GM10248 (cell line): ENCODE measurements around the gene CSDE1.
"Not testable (repeated sequence)": the region's sequence is repeated elsewhere in the genome, so short reads cannot be mapped to it uniquely, and the experiment has no call there.

ENCODE experiments used
- CTCF ChIA-PET: fragments of 300-600 bp; sonication (Branson Sonifier 250); formaldehyde crosslinking; extraction: SDS; loops from one replicate; lab custom pipeline; 2021; ENCODE audit warnings: antibody characterized with exemption; lab: Yijun Ruan, JAX
- POLR2A ChIA-PET: fragments of 350-650 bp; sonication (Branson Sonifier 250); formaldehyde crosslinking; extraction: SDS; loops from one replicate; lab custom pipeline; 2020; ENCODE audit warnings: antibody characterized with exemption; lab: Yijun Ruan, JAX
- DNase-seq: peaks from one replicate; pipeline ENCODE4 v3.0.0; 2012; ENCODE audit errors: extremely low spot score
- TF ChIP-seq, protein P1 (sequence below): IDR thresholded peaks from 2 replicates; pipeline ENCODE4 v1.5.1; 2012; ENCODE audit warnings: mild to moderate bottlenecking, low read depth; ENCODE audit errors: extremely low read depth, missing control alignments, control extremely low read depth

CSDE1 gene

DNA sequence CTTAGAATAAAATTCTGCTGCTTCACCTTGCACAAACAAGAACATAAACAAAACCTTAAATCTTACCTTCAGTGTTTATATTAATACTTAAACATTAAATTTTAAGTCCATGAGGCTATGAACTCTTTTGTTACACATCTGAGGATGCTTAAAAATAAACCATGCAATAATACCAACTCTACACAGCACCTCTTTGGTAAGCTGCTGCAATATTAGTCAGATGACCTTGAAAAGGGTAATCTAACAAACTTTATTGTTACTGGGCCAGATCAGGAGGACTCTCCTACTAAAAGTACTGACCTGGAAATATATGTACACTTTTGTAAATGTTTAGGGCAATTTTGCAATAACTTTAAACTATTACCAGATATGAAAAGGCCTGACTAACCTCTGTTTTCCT is 21.9 kb upstream of the CSDE1 start:
- ChIA-PET POLR2A (no interaction called here), CTCF (no interaction called here)
- DNase-seq = no peak
- TF ChIP-seq, protein P1, sequence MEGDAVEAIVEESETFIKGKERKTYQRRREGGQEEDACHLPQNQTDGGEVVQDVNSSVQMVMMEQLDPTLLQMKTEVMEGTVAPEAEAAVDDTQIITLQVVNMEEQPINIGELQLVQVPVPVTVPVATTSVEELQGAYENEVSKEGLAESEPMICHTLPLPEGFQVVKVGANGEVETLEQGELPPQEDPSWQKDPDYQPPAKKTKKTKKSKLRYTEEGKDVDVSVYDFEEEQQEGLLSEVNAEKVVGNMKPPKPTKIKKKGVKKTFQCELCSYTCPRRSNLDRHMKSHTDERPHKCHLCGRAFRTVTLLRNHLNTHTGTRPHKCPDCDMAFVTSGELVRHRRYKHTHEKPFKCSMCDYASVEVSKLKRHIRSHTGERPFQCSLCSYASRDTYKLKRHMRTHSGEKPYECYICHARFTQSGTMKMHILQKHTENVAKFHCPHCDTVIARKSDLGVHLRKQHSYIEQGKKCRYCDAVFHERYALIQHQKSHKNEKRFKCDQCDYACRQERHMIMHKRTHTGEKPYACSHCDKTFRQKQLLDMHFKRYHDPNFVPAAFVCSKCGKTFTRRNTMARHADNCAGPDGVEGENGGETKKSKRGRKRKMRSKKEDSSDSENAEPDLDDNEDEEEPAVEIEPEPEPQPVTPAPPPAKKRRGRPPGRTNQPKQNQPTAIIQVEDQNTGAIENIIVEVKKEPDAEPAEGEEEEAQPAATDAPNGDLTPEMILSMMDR = no peak

DNA sequence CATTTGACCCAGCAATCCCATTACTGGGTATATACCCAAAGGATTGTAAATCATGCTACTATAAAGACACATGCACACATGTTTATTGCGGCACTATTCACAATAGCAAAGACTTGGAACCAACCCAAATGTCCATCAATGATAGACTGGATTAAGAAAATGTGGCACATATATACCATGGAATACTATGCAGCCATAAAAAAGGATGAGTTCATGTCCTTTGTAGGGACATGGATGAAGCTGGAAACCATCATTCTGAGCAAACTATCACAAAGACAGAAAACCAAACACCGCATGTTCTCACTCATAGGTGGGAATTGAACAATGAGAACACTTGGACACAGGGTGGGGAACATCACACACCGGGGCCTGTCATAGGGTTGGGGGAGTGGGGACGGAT is 18.9 kb upstream of the CSDE1 start:
- DNase-seq, CTCF ChIA-PET, POLR2A ChIA-PET: not testable (repeated sequence)

GRCh38 chr1:114771992-114772391 is 14.2 kb upstream of the CSDE1 start:
- CTCF ChIA-PET = no interaction called here

DNA sequence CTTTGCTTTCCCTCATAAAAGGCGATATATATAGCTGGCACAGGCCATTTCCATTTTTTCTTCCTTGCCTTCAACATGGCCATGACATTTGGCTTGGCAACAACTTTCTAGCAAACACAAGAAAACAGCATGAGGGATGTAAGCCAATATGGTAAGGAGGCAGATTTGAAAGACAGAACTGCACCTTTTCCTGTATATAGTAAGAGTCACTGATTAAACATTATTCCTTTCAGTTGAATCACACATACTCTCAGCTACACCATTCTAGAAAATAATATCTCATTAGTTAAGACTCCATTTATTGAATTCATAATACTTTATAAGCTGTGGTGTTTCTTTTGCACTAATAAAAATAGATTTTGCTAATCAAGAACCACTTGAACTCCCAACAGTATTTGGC is 13.2 kb upstream of the CSDE1 start:
- CTCF ChIA-PET = interaction anchor here (0.6 kb wide), 1 partner anchor 11 kb away, joined by 3 read pairs; no protein-coding TSS in a partner anchor
- POLR2A ChIA-PET = no interaction called here
- TF ChIP-seq, protein P1 = no peak
- DNase-seq = no peak

More at GRCh38 chr1:114771992-114772391, 14.2 kb upstream of the CSDE1 start:
- POLR2A ChIA-PET = no interaction called here
- TF ChIP-seq, protein P1 = no peak
- no peak for DNase-seq

GRCh38 chr1:114764689-114765088 is 6.9 kb upstream of the CSDE1 start:
- no peak for DNase-seq
- ChIA-PET POLR2A (no interaction called here), CTCF (interaction anchor here (0.9 kb wide), 1 partner anchor 45 kb away, joined by 3 read pairs; no protein-coding TSS in a partner anchor)
- TF ChIP-seq, protein P1 = no peak

DNA sequence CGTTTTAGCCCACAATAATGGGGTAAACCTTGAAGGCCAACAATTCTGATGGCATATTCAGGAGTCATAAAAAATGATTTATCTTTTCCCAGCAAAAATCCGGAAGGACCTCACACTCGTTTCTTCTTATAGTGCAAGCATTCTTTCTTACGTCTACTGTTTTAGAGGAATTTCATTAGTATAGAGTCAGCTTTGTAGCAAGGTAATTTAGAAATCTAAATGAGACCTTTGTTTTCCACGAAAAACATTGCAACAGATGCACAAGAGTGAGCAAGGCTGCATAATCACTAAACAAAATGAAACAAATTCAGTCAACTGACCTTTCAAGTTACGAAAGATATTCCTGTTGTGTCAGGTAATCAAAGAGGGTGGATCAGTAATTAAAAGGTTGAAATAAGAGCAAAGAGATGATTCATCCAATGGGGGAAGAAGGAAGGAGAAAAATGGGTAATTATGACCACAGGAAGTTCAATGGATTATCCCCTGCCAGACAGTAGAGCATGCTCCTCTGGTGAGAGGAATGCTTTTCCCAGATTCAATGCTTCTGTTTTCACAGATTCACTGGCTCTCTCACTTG is 560 bp upstream of the CSDE1 start:
- POLR2A ChIA-PET = no interaction called here

DNA sequence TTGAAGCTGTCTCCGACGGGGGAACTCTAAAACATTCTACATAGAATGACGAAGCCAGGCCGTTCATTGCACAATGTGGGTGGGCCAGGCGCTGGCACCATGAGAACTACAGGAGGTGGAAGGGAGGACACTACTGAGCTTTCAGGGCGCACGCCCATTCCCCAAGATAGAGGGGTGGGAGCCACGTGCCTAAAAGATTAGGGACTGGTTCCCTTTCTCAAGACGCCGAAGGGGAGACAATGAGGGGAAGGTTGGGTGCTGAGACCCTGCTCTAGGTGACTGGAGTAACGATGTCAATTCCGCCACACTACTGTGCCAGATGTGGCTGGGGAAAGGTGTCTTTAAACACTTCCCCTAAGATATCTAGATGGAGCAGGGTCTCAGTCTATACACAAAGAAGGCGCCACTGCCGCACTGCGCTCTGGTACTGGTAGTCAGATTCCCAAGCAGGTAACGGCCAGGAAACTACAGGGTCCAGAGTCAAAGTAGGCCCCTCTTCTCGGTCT is 782 bp downstream of the CSDE1 start:
- ChIA-PET CTCF (interaction anchor here (1.1 to 1.4 kb wide), 2 partner anchors 10 to 37 kb away, joined by 3 read pairs; no protein-coding TSS in a partner anchor), POLR2A (no interaction called here)
- TF ChIP-seq, protein P1 = no peak
- no peak for DNase-seq

More for the DNA sequence above, 560 bp upstream of the CSDE1 start:
- CTCF ChIA-PET = no interaction called here
- no peak for DNase-seq
- TF ChIP-seq, protein P1 = no peak
